Large intestine (tissue), 3 donors: ENCODE results near the gene AP2A2. TPM values are rescaled to one million over a fixed set of nuclear protein-coding genes. Genes with fewer than 3 reads are reported as not detected.

Experiments
- DNase-seq, 2 donors: peaks; one replicate each; pipeline versions ENCODE4 v3.0.0 to v3.0.0-alpha.2; 2013
- H3K27ac ChIP-seq: one replicate; pipeline ENCODE4 v1.5.1; 2013; ENCODE audit warnings: low read length
- H3K27me3 ChIP-seq: 2 replicates; pipeline ENCODE4 v1.6.1; 2013; ENCODE audit warnings: low read length; ENCODE audit not compliant: control insufficient read depth, insufficient read depth
- H3K36me3 ChIP-seq: 2 replicates; pipeline ENCODE4 v1.6.1; 2013; ENCODE audit warnings: low read length; ENCODE audit not compliant: control insufficient read depth, insufficient read depth
- H3K4me1 ChIP-seq: one replicate; pipeline ENCODE4 v1.6.1; 2013; ENCODE audit warnings: low read length; ENCODE audit not compliant: control insufficient read depth, insufficient read depth
- H3K4me3 ChIP-seq: one replicate; pipeline ENCODE4 v1.5.1; 2013; ENCODE audit warnings: low read length
- H3K9me3 ChIP-seq: one replicate; pipeline ENCODE4 v1.6.1; 2013; ENCODE audit warnings: mild to moderate bottlenecking, low read depth, low read length, moderate library complexity; ENCODE audit not compliant: control insufficient read depth
- WGBS: methylation state at CpG from one replicate; pipeline ENCODE4 v1.1.5; 2013; ENCODE audit warnings: low lambda C conversion rate; ENCODE audit not compliant: insufficient coverage; 5-methylcytosine and 5-hydroxymethylcytosine counted together
- polyA plus RNA-seq: library from polyadenylated mRNA; unstranded; fragments of 120-200 nt; gene quantifications from one replicate; pipeline ENCODE4 v1.2.1, GENCODE V29; 2013

The AP2A2 gene
- polyA plus RNA-seq, 1 donor: 79.6 TPM

- H3K9me3 ChIP-seq: no peaks in the 10 kb centered on the region
- WGBS: no CpG with 5 or more reads among the region's 10 CpGs
- DNase-seq: no peak
- no peak overlapping the region for H3K4me3 ChIP-seq
- peaks cover 50% of the 10 kb centered on the region for H3K36me3 ChIP-seq
- no peaks in the 10 kb centered on the region for H3K4me1 ChIP-seq
- H3K27ac ChIP-seq: no peak overlapping the region
- no peaks in the 10 kb centered on the region for H3K27me3 ChIP-seq
Measured at GRCh38 chr11:898143-898511, 27.5 kb upstream of the AP2A2 start.

GRCh38 chr11:898540-899190 is 27.0 kb upstream of the AP2A2 start:
- H3K27ac ChIP-seq: no peak overlapping the region
- H3K4me1 ChIP-seq: no peaks in the 10 kb centered on the region
- DNase-seq: no peak
- no peaks in the 10 kb centered on the region for H3K9me3 ChIP-seq
- WGBS: no CpG with 5 or more reads among the region's 22 CpGs
- H3K4me3 ChIP-seq: no peak overlapping the region
- peaks cover 53% of the 10 kb centered on the region for H3K36me3 ChIP-seq
- no peaks in the 10 kb centered on the region for H3K27me3 ChIP-seq

GRCh38 chr11:899724-900123 is 25.9 kb upstream of the AP2A2 start:
- no peak overlapping the region for H3K4me3 ChIP-seq
- no peaks in the 10 kb centered on the region for H3K9me3 ChIP-seq
- DNase-seq: no peak
- no peaks in the 10 kb centered on the region for H3K4me1 ChIP-seq
- WGBS: no CpG with 5 or more reads among the region's 11 CpGs
- peaks cover 60% of the 10 kb centered on the region for H3K36me3 ChIP-seq
- no peaks in the 10 kb centered on the region for H3K27me3 ChIP-seq
- H3K27ac ChIP-seq: no peak overlapping the region

- Histone ChIP-seq H3K9me3 (no peaks in the 10 kb centered on the region), H3K27me3 (no peaks in the 10 kb centered on the region), H3K4me1 (no peaks in the 10 kb centered on the region), H3K4me3 (no peak overlapping the region), H3K36me3 (peaks cover 64% of the 10 kb centered on the region), H3K27ac (no peak overlapping the region)
- no peak for DNase-seq
- no CpG with 5 or more reads among the region's 7 CpGs for WGBS
Measured at GRCh38 chr11:900545-900944, 25.1 kb upstream of the AP2A2 start.

GRCh38 chr11:901452-902061 is 24.1 kb upstream of the AP2A2 start:
- Histone ChIP-seq H3K36me3 (peaks cover 67% of the 10 kb centered on the region), H3K9me3 (no peaks in the 10 kb centered on the region), H3K27me3 (no peaks in the 10 kb centered on the region), H3K27ac (no peak overlapping the region), H3K4me1 (no peaks in the 10 kb centered on the region), H3K4me3 (no peak overlapping the region)
- DNase-seq: no peak
- no CpG with 5 or more reads among the region's 19 CpGs for WGBS

- no peaks in the 10 kb centered on the region for H3K27me3 ChIP-seq
- peaks cover 56% of the 10 kb centered on the region for H3K36me3 ChIP-seq
- WGBS: no CpG with 5 or more reads among the region's 7 CpGs
- no peak for DNase-seq
- H3K4me3 ChIP-seq: no peak overlapping the region
- H3K9me3 ChIP-seq: no peaks in the 10 kb centered on the region
- H3K27ac ChIP-seq: no peak overlapping the region
- peaks cover under 1% of the 10 kb centered on the region for H3K4me1 ChIP-seq
Measured at GRCh38 chr11:904380-904779, 21.3 kb upstream of the AP2A2 start.

GRCh38 chr11:905952-906351 is 19.7 kb upstream of the AP2A2 start:
- H3K36me3 ChIP-seq: peaks cover 40% of the 10 kb centered on the region
- WGBS: no CpG with 5 or more reads among the region's 7 CpGs
- H3K4me3 ChIP-seq: no peak overlapping the region
- H3K4me1 ChIP-seq: peaks cover 5% of the 10 kb centered on the region
- no peak overlapping the region for H3K27ac ChIP-seq
- no peaks in the 10 kb centered on the region for H3K9me3 ChIP-seq
- H3K27me3 ChIP-seq: no peaks in the 10 kb centered on the region
- DNase-seq: no peak

- DNase-seq: no peak
- Histone ChIP-seq H3K9me3 (no peaks in the 10 kb centered on the region), H3K27me3 (no peaks in the 10 kb centered on the region), H3K4me3 (no peak overlapping the region), H3K4me1 (peaks cover 10% of the 10 kb centered on the region), H3K27ac (no peak overlapping the region), H3K36me3 (peaks cover 26% of the 10 kb centered on the region)
- no CpG with 5 or more reads among the region's 2 CpGs for WGBS
Measured at GRCh38 chr11:907668-908067, 18.0 kb upstream of the AP2A2 start.

- WGBS: no CpG with 5 or more reads among the region's 5 CpGs
- H3K27me3 ChIP-seq: no peaks in the 10 kb centered on the region
- H3K9me3 ChIP-seq: no peaks in the 10 kb centered on the region
- H3K27ac ChIP-seq: no peak overlapping the region
- peaks cover 10% of the 10 kb centered on the region for H3K4me1 ChIP-seq
- peaks cover 20% of the 10 kb centered on the region for H3K36me3 ChIP-seq
- H3K4me3 ChIP-seq: no peak overlapping the region
- DNase-seq: no peak
Measured at GRCh38 chr11:908273-908672, 17.4 kb upstream of the AP2A2 start.

- Histone ChIP-seq H3K9me3 (no peaks in the 10 kb centered on the region), H3K4me1 (peaks cover 10% of the 10 kb centered on the region), H3K36me3 (peaks cover 12% of the 10 kb centered on the region), H3K27me3 (no peaks in the 10 kb centered on the region), H3K27ac (no peak overlapping the region), H3K4me3 (peak overlapping the region; percentile 72)
- no peak for DNase-seq
- no CpG with 5 or more reads among the region's 11 CpGs for WGBS
Measured at GRCh38 chr11:909406-909805, 16.3 kb upstream of the AP2A2 start.

GRCh38 chr11:910044-910588 is 15.6 kb upstream of the AP2A2 start:
- no peak for DNase-seq
- peak overlapping the region; percentile 72 for H3K4me3 ChIP-seq
- no peak overlapping the region for H3K27ac ChIP-seq
- no peaks in the 10 kb centered on the region for H3K9me3 ChIP-seq
- peaks cover 10% of the 10 kb centered on the region for H3K4me1 ChIP-seq
- no CpG with 5 or more reads among the region's 38 CpGs for WGBS
- H3K36me3 ChIP-seq: peaks cover 6% of the 10 kb centered on the region
- H3K27me3 ChIP-seq: no peaks in the 10 kb centered on the region
